Spleen (tissue), 7 donors: Measurements from ENCODE around the gene MEAK7.

Experiments used
- CTCF ChIP-seq, 11 experiments: fragments of 200-600 bp in 7 of 11; fragments of 450-650 bp in 4 of 11; sonication (generic) in 4 of 11; IDR thresholded peaks in 8 of 11; conservative IDR thresholded peaks in 3 of 11; 1 replicate in 7 of 11; 2 replicates in 4 of 11; pipeline versions ENCODE4 v1.4.0 to v1.8.0; 2016 to 2021; ENCODE audit warnings: antibody characterized with exemption in 11 of 11, inconsistent platforms in 4 of 11, mild to moderate bottlenecking in 1 of 11
- POLR2A ChIP-seq, 3 donors: fragments of 450-650 bp; IDR thresholded peaks; one replicate each; pipeline ENCODE4 v1.5.1; 2017; ENCODE audit warnings: antibody characterized with exemption in 3 of 3, mild to moderate bottlenecking in 1 of 3
- donor health status: DM: no; HTN: no; CAD: no; lungs with moderate emphysema.
- donor health status: DM: no; HTN: no; CAD: no.
- donor health status: DM: no; HTN: no; CAD: no.

- TF ChIP-seq CTCF (IDR thresholded peaks at IDR 0.05 in 8 of 11, conservative IDR thresholded peaks at IDR 0.05 in 3 of 11), result no peak
- TF ChIP-seq POLR2A (IDR thresholded peaks at IDR 0.05), result no peak
These were observed 9.0 kb downstream of the MEAK7 start for GRCh38 chr16:84495506-84495905.
